SK-N-SH treated with all-trans-retinoic acid at 6 μM for 48 hours (cell line): ENCODE results near the gene EGLN1.

Experiments used
- ESRRG ChIP-seq: fragments of 250-450 bp; sonication (Bioruptor Pico); IDR thresholded peaks from 2 replicates; pipeline ENCODE4 v1.6.1; 2021; ENCODE audit warnings: mild to moderate bottlenecking
- ISL1 ChIP-seq: fragments of 250-450 bp; sonication (Bioruptor Pico); IDR thresholded peaks from 2 replicates; pipeline ENCODE4 v2.1.2; 2022; ENCODE audit warnings: mild to moderate bottlenecking, moderate library complexity
- PPARA ChIP-seq: fragments of 250-450 bp; sonication (Bioruptor Pico); IDR thresholded peaks from 2 replicates; pipeline ENCODE4 v1.5.0; 2020; ENCODE audit warnings: mild to moderate bottlenecking, borderline replicate concordance
- ZFP3 ChIP-seq: fragments of 250-450 bp; sonication (Bioruptor Pico); IDR thresholded peaks from 2 replicates; pipeline ENCODE4 v1.5.0; 2020; ENCODE audit warnings: mild to moderate bottlenecking, moderate library complexity
- ZNF8 ChIP-seq: fragments of 450-650 bp; formaldehyde crosslinking; IDR thresholded peaks from 2 replicates; pipeline ENCODE4 v1.5.0; 2020; ENCODE audit warnings: mild to moderate bottlenecking, moderate library complexity
- TF ChIP-seq, protein P1 (sequence below): fragments of 250-450 bp; sonication (Bioruptor Pico); IDR thresholded peaks from 2 replicates; pipeline ENCODE4 v1.5.1; 2020; ENCODE audit warnings: low read depth, mild to moderate bottlenecking, moderate library complexity

DNA sequence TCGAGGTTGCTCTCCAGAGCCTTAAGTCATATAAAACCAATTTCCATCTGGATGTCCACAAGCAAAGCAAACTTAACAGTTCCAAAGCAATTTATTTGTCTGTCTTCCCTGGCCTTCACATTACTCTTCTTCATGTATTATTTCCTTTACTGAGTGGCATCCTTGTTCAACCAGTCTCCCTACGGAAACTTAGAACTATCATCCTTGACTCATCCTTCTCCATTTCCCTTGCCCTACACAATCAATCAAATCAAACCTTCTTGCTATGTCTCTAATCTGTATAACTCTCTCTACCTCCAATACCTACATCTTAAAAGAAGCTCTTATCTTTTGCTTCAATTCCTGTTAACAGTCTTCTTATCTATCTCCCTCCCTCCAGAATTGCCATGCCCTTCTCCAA lies 25.4 kb downstream of the EGLN1 start:
- no peak for TF ChIP-seq ZNF8 (CRISPR knock-in tag)
- TF ChIP-seq ESRRG (CRISPR knock-in tag) = no peak
- no peak for TF ChIP-seq ISL1 (CRISPR knock-in tag)
- no peak for TF ChIP-seq ZFP3 (CRISPR knock-in tag)
- no peak for TF ChIP-seq PPARA
- TF ChIP-seq, protein P1, sequence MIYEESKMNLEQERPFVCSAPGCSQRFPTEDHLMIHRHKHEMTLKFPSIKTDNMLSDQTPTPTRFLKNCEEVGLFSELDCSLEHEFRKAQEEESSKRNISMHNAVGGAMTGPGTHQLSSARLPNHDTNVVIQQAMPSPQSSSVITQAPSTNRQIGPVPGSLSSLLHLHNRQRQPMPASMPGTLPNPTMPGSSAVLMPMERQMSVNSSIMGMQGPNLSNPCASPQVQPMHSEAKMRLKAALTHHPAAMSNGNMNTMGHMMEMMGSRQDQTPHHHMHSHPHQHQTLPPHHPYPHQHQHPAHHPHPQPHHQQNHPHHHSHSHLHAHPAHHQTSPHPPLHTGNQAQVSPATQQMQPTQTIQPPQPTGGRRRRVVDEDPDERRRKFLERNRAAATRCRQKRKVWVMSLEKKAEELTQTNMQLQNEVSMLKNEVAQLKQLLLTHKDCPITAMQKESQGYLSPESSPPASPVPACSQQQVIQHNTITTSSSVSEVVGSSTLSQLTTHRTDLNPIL (CRISPR knock-in tag) = no peak
